ENCODE results near the gene SH3RF3.

The SH3RF3 gene

GRCh38 chr2:109353806-109354745, 225.1 kb downstream of the SH3RF3 start:
- no peak for DNase-seq (ENCODE audit: low read depth)

GRCh38 chr2:109355192-109355843, 226.3 kb downstream of the SH3RF3 start:
- DNase-seq (ENCODE audit: low read depth) = no peak

- DNase-seq (ENCODE audit: low read depth) = no peak
Observed at GRCh38 chr2:109356324-109357035, 227.5 kb downstream of the SH3RF3 start.

DNA sequence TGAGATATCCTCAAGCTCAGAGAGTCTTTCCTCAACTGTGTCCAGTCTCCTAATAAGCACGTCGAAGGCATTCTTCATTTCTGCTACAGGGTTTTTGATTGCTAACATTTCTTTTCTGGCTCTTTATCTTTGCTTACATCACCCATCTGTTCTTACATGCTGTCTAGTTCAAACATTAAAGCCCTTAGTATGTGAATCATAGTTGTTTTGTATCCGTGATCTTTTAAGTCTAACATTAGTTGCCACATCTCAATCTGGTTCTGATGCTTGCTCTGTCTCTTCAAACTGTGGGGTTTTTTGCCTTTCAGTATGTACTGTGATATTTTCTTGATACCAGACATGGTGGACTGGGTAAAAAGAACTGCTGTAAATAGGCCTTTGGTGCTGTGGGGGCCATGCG, 235.2 kb downstream of the SH3RF3 start:
- DNase-seq (ENCODE audit: low read depth) = no peak

GRCh38 chr2:109365131-109365530, 236.1 kb downstream of the SH3RF3 start:
- DNase-seq (ENCODE audit: low read depth) = no peak

- no peak for DNase-seq (ENCODE audit: low read depth)
Observed at GRCh38 chr2:109367683-109368082, 238.7 kb downstream of the SH3RF3 start.

- no peak for DNase-seq (ENCODE audit: low read depth)
Observed at GRCh38 chr2:109368798-109369197, 239.8 kb downstream of the SH3RF3 start.

DNA sequence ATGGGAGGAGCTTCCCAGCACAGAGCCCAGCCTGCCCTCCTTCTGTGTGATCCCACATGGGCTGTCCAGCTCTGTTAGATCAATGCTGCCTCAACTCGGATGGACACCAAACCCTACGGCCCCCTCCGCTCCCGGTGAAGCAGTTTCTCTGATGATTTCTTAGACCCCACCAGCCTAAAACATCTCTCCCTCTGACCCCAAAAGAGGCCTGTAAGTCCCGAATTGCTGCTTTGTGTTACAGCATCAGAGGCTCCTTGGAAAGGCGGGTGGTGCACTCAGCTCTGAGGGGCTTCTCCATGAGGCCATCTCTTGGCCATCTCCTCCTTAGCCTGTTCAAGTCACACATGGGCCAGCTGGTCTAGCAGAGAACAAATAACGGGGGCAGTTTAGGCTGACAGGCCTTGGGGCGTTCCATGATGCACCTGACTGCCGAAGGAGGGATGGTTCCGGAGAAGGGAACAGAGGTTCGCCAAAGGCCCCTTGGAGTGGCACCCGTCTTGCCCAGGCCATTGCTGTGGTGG, 240.7 kb downstream of the SH3RF3 start:
- no peak for DNase-seq (ENCODE audit: low read depth)

DNA sequence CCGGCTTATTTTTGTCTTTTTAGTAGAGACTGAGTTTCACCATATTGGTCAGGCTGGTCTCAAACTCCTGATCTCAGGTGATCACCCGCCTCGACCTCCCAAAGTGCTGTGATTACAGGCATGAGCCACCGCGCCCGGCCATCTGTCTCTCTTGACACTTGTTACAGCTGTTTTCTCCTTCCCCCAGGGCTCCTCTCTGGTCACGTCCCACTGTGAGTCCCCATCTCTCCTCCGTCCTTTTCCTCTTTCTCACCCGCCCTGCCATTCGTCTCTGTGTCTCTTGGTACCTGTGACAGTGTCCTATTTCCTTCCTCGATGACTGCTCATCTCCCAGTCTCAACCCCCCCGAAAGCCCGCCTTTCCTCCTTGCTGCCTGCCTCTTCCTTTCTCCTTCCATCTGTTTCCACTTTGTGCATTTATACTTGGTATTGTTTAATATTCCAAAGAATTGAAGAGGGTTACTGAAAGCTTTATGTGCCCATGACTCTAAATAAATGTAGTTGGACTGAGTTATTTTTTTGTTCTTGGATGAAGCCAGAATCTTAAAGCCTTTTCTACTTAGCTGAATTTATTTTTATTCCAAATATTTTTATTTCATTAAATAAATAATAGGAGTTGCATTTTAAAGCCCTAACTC, 241.5 kb downstream of the SH3RF3 start:
- DNase-seq (ENCODE audit: low read depth) = no peak

DNA sequence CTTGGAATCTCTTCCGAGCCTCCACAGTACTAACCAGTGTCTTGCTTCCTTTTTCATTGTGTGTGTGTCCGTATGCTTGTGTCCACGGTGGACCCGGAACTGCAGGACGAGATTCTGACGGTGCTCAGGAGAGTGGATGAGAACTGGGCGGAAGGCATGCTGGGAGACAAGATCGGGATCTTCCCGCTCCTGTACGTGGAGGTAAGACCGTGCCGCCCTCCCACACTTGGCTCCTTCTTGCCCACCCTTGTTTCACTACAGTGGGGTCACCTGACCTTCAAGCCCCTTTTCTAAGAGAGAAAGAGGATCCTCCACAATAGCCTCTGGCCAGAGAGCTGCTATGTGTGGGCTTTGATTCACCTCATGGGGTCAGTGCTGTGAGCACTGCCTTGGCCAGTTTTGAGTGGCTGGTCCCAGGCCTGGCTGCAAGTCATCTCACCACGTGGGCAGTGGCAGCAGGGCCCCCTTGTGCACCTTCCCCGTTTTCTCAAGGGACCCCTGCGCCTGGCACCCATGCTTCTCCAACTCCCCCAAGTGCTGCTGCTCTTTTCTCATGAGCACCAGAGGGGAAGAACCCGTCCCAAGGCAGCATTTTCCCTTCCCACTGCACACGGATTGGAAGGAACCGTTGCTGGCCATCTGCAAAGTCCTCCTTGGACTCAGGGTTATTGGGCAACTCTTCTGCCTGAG, 242.6 kb downstream of the SH3RF3 start:
- no peak for DNase-seq (ENCODE audit: low read depth)

- no peak for DNase-seq (ENCODE audit: low read depth)
Observed at GRCh38 chr2:109372171-109372568, 243.2 kb downstream of the SH3RF3 start.

GRCh38 chr2:109372614-109373013, 243.6 kb downstream of the SH3RF3 start:
- DNase-seq (ENCODE audit: low read depth) = no peak

GRCh38 chr2:109373791-109374547, 245.0 kb downstream of the SH3RF3 start:
- DNase-seq (ENCODE audit: low read depth) = no peak

DNA sequence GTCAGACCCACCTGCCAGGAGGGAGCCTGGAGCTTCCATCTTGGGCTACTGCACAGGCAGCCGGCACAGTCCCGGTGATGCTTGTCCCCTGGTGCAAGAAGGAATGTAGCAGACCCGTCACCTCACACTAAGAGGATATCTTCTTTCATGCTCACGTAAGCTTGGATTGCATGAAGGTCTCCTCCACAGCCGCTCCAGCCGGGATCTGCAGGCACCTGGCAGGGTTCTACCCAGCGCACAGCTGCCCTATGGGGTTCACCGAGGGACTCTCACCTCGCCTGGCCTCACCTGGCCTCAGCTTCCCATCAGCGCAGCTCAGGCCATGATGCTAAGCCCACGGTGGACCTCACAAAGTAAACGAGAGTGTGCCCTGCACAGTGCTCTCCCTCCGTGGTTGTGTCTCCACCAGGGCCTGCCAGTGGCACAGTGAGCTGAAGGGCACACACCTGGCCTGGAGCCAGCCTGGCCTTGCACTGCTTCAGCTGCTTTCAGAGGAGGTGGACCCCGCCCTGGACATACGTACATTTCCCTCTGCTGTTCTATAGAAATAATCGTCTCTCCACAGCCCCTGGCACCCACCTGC, 245.6 kb downstream of the SH3RF3 start:
- DNase-seq (ENCODE audit: low read depth) = no peak

DNA sequence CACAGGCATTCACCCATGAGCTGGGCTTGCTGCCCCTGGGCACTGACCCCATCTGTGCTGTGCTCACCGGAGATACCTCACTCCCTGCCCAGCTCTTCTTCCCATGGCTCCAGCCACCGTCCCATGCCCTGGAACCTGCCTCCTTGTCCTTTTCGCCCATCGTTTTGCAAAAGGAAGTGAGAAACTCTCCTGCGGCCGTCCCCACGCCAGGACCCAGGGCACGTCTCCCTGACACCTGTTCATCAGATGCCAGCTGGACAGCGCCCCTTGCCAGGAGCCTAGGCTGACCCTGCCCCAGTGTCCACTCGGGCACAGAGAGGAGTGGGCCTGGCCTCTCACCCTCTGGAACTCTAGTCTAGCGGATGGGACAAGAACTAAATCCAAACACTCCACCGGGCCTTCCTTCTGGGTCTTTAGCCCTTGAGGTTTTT, 246.1 kb downstream of the SH3RF3 start:
- no peak for DNase-seq (ENCODE audit: low read depth)

- no peak for DNase-seq (ENCODE audit: low read depth)
Observed at GRCh38 chr2:109375656-109376055, 246.7 kb downstream of the SH3RF3 start.

GRCh38 chr2:109376115-109376514, 247.1 kb downstream of the SH3RF3 start:
- no peak for DNase-seq (ENCODE audit: low read depth)

GRCh38 chr2:109376796-109377495, 247.9 kb downstream of the SH3RF3 start:
- DNase-seq (ENCODE audit: low read depth) = no peak

DNA sequence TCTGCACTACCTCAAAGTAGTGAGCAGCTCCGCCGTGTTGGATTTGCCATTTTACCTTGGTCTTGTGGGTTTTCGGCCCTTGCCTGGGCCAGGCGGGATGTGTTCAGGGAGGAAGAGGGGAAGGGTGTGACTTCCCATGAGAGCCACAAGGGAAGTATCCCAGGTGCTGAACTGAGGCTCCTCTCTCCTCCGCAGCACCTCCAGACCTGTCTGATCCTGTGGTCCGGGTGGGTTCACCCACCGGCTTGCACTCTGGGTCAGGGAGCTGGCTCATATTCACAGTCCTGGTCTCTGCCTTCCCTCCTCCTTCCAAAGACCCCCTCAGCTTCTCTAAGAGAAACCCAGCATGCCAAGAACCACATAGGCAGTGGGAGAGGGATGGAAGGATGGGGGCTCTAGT, 249.0 kb downstream of the SH3RF3 start:
- no peak for DNase-seq (ENCODE audit: low read depth)

DNA sequence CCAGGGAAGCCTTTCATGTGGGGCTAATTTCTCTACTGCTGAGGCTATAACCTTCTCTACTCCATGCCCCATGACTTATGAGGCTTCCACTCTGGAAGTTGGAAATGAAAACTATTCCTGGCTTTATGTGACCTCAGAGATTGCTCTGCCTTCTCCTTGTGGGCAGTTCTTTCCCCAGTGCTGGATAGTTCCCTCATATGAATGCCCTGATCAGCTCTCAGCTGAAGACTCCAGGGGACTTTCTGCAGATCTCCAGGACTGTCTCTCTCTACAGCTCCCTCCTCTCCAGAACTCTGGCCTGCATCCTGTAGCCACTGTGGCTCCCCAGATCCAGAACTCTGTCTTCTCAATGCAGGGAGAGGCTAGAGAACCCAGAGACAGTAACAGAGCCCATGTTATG, 249.7 kb downstream of the SH3RF3 start:
- no peak for DNase-seq (ENCODE audit: low read depth)

Measured in GM04504 (cell line).